Measurements from ENCODE around the gene SCNN1B.

Gene SCNN1B

DNA sequence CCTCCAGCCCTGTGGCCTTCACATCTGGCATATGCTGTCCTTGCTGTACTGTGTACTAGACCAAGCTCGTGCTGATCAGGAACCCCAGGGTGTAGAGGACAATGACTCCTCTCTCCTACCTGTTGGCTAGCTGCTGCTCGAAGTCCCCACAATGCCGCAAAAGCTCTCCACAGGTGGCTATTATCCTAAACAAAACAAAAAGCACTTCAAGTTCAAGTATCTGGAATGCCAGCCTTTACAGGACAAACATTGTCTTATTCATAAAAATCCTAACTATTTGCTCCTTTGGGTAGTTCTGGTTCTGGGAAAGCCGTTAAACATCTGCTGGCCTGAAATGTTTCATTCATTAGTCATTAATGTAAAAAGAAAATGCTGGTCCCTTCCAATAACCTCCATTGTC lies 108.1 kb downstream of the SCNN1B start:
- ATAC-seq = no peak

DNA sequence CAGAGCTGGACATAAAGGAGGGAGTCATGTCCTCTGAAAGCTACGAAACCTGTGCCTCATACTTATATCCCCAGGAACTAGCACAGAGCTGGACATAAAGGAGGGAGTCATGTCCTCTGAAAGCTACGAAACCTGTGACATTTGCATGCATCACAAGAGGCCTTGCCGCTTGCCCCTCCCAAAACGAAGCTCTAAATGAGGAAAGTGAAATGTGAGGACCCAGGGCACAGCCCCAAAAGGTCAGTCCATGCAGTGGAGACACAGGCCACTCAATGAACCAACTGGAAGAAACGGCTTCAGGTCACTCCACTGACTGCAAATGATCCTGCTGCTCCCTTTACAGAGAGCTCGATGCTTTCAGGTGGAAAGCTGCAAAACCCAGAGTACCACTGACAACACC lies 112.6 kb downstream of the SCNN1B start:
- ATAC-seq = no peak

DNA sequence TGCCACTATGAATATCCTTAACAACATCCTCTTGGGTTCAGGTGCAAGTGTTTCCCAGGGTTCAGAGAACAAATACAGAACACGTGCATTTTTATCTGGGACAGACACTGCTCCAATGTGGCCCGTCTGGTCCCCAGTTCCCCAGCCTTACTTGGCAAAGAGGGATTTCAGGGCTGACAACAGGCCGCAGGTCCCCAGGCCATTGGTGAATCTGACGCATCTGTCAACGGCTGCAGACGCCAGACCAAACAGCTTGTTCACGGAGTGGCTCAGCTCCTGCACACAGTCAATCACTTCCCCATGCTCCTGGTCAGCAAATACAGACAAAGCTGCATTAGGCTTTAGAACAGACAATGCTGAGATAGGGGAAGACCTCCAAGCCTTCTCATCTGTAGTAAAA lies 114.7 kb downstream of the SCNN1B start:
- no peak for ATAC-seq

DNA sequence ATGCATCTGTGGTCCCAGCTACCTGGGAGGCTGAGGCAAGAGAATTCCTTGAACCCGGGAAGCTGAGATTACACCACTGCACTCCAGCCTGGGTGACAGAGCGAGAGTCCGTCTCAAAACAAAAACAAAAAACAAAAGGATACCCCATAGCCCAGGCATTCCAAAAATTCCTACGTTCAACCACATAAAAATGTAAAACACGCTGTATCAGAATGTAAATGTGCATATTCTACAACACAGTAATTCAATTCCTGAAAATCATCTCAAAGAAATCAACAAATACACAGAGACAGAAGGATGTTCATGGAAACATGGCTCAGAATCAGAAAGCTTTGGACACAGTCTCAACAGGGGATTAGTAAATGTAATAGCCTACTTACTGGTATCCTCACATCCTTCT lies 117.9 kb downstream of the SCNN1B start:
- no peak for ATAC-seq

DNA sequence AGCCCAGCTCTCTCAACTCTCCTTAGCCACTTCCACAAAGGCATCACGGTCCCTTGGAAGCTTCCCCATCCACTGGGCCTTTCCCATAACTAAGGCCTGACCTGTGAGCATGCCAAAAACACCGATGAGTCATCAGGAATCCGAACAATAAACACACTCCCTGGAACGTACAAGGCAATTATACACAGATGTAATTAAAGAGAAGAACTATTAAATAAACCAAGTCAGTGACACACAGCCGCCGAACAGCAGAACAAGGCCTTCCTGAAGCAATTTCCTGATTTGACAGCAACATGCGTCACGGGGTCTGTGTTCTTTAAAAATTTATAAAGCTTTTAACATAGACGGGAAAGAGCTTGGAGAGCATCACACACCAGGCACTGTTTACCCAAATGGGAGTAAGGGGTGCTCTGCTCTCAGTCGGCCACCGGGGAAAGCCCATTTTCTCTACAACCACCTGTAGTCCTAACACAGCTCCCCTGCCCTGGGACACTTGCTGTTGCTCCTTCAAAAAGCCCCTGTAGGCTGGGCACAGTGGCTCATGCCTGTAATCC lies 121.5 kb downstream of the SCNN1B start:
- ATAC-seq = no peak

DNA sequence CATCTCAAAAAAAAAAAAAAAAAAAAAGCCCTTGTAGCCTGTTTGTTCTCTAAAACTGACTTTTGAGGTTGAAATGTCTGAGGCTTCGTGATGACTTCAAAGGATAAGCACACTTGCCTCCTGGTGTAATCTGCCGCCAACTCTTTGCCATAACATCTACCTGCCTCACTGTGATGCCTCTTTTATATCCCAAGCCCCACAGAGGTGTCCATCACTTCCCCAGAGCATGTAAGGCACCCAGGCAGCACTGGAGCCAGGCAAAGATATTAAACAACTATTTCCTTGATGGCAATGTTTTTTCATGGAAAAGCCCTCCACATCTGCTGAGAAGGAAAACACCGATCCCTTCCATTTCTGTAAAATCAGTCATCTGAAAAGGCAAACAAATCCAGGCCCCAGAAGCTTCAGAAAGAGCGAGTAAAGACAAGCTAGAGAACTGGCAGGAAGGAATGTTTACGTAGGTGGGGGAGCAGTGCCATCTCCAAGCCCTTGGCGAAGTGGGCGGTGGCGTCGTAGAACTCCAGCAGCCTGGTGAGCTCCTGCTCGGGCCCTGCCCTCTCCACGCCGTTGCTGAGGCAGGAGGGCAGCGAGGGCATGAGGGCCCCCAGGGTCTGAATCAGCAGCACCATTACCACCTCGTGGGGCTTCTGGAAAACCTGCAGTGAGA lies 122.3 kb downstream of the SCNN1B start:
- ATAC-seq = no peak

DNA sequence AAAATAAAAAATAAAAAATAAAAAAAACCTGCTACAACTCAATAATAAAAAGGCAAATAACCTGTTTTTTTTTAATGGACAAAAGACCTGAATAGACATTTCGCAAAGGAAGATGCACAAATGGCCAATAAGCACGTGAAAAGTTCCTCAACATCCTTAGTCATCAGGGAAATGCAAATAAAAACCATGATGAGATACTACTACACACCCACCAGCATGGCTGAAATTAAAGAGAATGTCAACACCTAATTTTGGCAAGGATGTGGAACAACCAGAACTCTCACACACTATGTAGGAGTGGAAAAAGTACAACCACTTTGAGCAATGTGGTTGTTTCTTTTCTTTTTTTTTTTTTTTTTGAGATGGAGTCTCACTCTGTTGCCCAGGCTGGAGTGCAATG lies 126.2 kb downstream of the SCNN1B start:
- ATAC-seq = no peak
